Activated CD4-positive, alpha-beta T cell treated with anti-CD3 and anti-CD28 coated beads, Interleukin-2, amount 10 ng/mL, durations not matched to agents 7 days and 5 days (primary cell): ENCODE data around the gene ECHDC1. TPM values are rescaled to one million over a fixed set of nuclear protein-coding genes. Genes with fewer than 3 reads are reported as not detected.

Experiments used
- CTCF ChIA-PET: fragments of 350-600 bp; sonication (Branson Sonifier 250); formaldehyde crosslinking; loops from one replicate; lab custom pipeline; 2021; ENCODE audit warnings: antibody characterized with exemption; lab: Charles Lee
- POLR2A ChIA-PET: fragments of 350-600 bp; sonication (Branson Sonifier 250); formaldehyde crosslinking; loops from one replicate; lab custom pipeline; 2021; ENCODE audit warnings: antibody characterized with exemption; lab: Charles Lee
- DNase-seq: peaks from one replicate; pipeline ENCODE4 v3.0.0-alpha.2; 2020
- H3K27ac Mint-ChIP-seq: one replicate; pipeline ENCODE4 v1.8.0; 2021; ENCODE audit warnings: mild to moderate bottlenecking, moderate library complexity, mixed read lengths
- H3K27me3 Mint-ChIP-seq: one replicate; pipeline ENCODE4 v1.8.0; 2021; ENCODE audit warnings: mixed read lengths
- H3K36me3 Mint-ChIP-seq: one replicate; pipeline ENCODE4 v1.8.0; 2021; ENCODE audit warnings: low read depth, mixed read lengths
- H3K4me1 Mint-ChIP-seq: one replicate; pipeline ENCODE4 v1.8.0; 2021; ENCODE audit warnings: mixed read lengths
- H3K4me3 Mint-ChIP-seq: one replicate; pipeline ENCODE4 v1.8.0; 2021; ENCODE audit warnings: mild to moderate bottlenecking, moderate library complexity, mixed read lengths
- H3K9me3 Mint-ChIP-seq: one replicate; pipeline ENCODE4 v1.8.0; 2021; ENCODE audit warnings: mixed read lengths
- total RNA-seq, 2 experiments: library from RNA; stranded (reverse); gene quantifications; one replicate each; pipeline ENCODE4 v1.2.3, GENCODE V29; 2021

The ECHDC1 gene
- total RNA-seq, 2 experiments from 2014 or later: 31.1 to 38.5 TPM

DNA sequence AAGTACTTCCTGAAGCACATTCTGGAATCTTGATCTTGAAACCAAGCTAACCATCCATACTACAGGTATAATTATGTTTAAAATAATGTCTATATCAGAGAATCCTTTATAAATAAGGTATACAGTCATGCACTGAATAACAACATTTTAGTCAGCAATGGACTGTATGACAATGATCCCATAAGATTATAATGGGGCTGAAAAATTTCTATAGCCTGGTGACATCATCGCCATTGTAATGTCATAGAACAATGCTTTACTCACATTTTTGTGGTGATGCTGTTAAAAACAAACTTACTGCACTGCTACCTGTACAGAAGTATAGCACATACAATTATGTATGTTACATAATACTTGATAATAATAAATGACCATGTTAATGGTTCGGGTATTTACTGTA is 44.9 kb downstream of the ECHDC1 start:
- CTCF ChIA-PET: no interaction called here
- POLR2A ChIA-PET: no interaction called here
- no peaks in the 10 kb centered on the region for H3K9me3 Mint-ChIP-seq

DNA sequence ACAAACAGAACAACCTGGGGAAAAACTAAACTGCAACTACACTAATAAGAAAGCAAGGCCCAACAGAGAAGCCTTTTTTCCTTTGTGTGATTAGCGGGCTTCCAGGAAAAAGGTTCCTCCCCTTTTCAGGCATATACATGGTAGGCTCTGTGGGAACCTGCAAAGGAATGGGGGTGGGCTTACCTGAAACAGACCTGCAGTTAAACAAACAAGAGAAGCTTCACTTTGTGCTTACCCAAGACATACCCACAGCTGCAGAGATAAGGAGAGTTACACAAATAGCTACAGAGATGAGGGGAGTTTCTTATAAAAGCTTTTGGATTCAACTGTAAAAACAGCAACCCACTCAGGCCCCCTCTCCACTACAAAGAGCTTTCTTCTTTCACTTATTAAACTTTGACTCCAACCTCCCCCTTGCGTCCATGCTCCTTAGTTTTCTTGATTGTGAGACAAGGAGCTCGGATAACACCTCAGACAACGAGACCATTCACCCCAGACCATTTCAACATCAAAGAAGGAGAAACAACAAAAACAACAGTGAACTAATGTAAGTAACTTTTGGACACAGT is 45.8 kb downstream of the ECHDC1 start:
- H3K27ac Mint-ChIP-seq: no peak overlapping the region
- ChIA-PET CTCF (interaction anchor here (1.3 kb wide), 1 partner anchor 242 kb away, joined by 3 read pairs; no protein-coding TSS in a partner anchor), POLR2A (no interaction called here)
- peaks cover 2% of the 10 kb centered on the region for H3K9me3 Mint-ChIP-seq
- peaks cover 26% of the 10 kb centered on the region for H3K36me3 Mint-ChIP-seq
- H3K27me3 Mint-ChIP-seq: no peaks in the 10 kb centered on the region
- H3K4me1 Mint-ChIP-seq: peaks cover 6% of the 10 kb centered on the region
- no peak overlapping the region for H3K4me3 Mint-ChIP-seq
- DNase-seq: no peak

More for the DNA sequence above, 44.9 kb downstream of the ECHDC1 start:
- Mint-ChIP-seq H3K27ac (no peak overlapping the region), H3K36me3 (peaks cover 20% of the 10 kb centered on the region), H3K4me3 (no peak overlapping the region), H3K27me3 (no peaks in the 10 kb centered on the region), H3K4me1 (peaks cover 9% of the 10 kb centered on the region)
- DNase-seq: no peak

DNA sequence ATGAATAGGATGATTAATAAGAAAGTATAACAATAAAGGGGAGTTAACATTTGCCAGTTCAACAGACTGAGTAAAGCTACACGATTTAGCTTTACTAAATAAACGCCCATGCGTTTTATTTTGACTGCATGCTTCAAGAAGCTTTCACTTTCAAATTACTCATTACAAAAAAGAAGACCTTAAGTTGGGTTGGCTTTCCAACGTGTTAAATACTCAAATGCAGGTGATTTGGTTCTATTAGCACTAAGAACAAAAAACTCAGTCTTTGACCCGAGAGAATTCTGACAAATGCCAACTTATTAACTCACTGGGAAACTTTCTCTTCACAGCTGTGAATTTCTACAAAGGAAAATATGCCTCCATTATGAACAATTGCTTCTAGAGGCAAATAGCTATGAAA is 51.9 kb downstream of the ECHDC1 start:
- Mint-ChIP-seq H3K27ac (no peak overlapping the region), H3K36me3 (peaks cover 54% of the 10 kb centered on the region), H3K9me3 (peaks cover 2% of the 10 kb centered on the region), H3K27me3 (no peaks in the 10 kb centered on the region), H3K4me3 (no peak overlapping the region), H3K4me1 (peaks cover 22% of the 10 kb centered on the region)
- POLR2A ChIA-PET: interaction anchor here (0.6 kb wide), 2 partner anchors 13 to 450 kb away, joined by 3 to 4 read pairs; no protein-coding TSS in a partner anchor
- DNase-seq: no peak
- CTCF ChIA-PET: interaction anchor here (0.8 to 2.1 kb wide), 7 partner anchors 10 to 963 kb away, joined by 3 to 9 read pairs (median 4); partner anchors contain the start of gene RNF146

DNA sequence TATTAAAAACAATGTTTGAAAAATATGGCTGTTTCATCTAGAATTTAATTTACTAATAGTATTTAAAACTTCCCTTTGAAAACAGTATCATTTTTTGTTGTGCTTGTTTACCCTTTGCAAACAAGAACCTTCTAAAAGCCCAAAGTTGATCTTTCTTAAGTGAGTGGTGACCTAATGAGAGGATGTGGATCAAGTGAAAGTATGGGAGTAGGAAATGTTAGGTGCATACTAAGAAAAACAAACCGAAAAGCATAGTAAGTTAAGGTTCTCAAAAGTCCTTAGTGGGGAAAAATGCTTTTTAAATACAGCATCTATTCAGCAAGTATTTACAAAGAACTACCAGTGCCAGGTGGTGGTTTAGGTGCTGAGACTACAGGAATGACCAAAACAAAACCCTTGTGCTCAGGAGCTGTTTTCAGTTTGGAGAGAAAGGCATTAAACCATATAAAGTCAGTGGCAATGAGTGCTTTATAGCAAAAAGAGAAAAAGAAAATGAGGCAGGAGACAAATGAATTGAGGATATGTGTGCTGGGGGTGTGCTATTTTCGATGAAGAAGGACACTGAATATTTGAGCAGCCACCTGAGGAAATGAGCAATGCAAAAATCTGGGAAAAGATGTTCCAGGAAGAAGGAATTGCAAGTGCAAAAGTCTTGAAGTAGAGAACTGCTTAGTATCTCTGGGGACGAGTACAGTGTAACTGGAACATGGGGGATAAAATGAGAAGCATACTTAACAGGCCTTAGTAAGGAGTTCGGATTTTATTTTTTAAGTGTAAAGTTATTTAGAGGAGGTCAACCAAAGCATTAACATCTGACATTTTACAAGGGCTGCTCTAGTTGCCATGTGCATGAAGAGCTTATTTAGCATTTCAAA is 52.8 kb downstream of the ECHDC1 start:
- Mint-ChIP-seq H3K9me3 (peaks cover 2% of the 10 kb centered on the region), H3K36me3 (peaks cover 55% of the 10 kb centered on the region), H3K4me1 (peaks cover 22% of the 10 kb centered on the region), H3K27me3 (no peaks in the 10 kb centered on the region), H3K4me3 (no peak overlapping the region), H3K27ac (no peak overlapping the region)
- ChIA-PET POLR2A (interaction anchor here (0.6 to 0.7 kb wide), 2 partner anchors 203 to 451 kb away, joined by 3 to 4 read pairs; no protein-coding TSS in a partner anchor), CTCF (interaction anchor here (0.8 to 2.1 kb wide), 9 partner anchors 11 to 963 kb away, joined by 3 to 9 read pairs (median 5); partner anchors contain the start of gene RNF146)
- DNase-seq: no peak

DNA sequence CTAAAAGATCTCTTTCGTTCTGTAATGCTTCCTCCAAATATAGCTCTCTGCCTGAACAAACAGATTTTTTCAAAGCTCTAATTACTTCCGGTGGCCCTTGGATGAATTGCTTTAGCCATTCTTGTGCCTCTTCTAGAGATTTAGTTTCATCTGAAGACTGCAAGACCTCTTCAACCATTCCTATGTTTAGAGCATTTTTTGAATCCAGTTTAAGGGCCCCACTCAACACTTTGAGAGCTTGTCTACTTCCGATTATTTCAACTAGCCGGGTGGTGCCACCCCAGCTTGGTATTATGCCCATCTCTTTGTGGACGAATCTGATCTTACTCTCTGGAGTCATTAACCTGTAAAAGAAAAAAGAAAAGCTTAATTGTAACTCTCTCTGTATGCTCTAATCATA is 53.5 kb downstream of the ECHDC1 start:
- Mint-ChIP-seq H3K27ac (no peak overlapping the region), H3K27me3 (no peaks in the 10 kb centered on the region), H3K9me3 (peaks cover 2% of the 10 kb centered on the region), H3K4me3 (no peak overlapping the region), H3K36me3 (peaks cover 56% of the 10 kb centered on the region), H3K4me1 (peaks cover 22% of the 10 kb centered on the region)
- CTCF ChIA-PET: interaction anchor here (1.1 to 1.7 kb wide), 4 partner anchors 11 to 227 kb away, joined by 3 to 7 read pairs (median 6); no protein-coding TSS in a partner anchor
- POLR2A ChIA-PET: interaction anchor here (0.7 kb wide), 1 partner anchor 204 kb away, joined by 3 read pairs; no protein-coding TSS in a partner anchor
- DNase-seq: no peak

DNA sequence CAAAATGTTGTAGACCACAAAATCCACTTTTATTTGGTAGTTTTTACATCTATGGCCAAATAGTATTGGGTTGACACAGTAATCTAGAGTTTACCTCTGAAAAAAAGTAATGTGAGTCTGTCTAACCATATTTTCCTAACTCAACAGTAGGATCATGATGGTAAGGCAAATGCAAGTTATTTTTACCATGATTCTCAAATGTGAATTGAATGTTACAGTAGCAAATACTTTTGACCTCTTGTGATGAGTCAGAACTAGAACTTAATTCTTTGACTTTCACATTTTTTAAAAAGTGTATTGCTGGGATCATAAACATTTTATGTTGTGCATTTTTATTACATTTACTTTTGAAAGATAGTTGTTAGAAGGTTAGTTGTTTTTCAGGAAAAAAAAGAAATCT is 54.7 kb downstream of the ECHDC1 start:
- POLR2A ChIA-PET: no interaction called here
- Mint-ChIP-seq H3K27me3 (no peaks in the 10 kb centered on the region), H3K4me3 (no peak overlapping the region), H3K36me3 (peaks cover 57% of the 10 kb centered on the region), H3K9me3 (peaks cover 2% of the 10 kb centered on the region), H3K4me1 (peaks cover 22% of the 10 kb centered on the region), H3K27ac (no peak overlapping the region)
- CTCF ChIA-PET: interaction anchor here (1.1 kb wide), 1 partner anchor 13 kb away, joined by 3 read pairs; no protein-coding TSS in a partner anchor
- DNase-seq: no peak

DNA sequence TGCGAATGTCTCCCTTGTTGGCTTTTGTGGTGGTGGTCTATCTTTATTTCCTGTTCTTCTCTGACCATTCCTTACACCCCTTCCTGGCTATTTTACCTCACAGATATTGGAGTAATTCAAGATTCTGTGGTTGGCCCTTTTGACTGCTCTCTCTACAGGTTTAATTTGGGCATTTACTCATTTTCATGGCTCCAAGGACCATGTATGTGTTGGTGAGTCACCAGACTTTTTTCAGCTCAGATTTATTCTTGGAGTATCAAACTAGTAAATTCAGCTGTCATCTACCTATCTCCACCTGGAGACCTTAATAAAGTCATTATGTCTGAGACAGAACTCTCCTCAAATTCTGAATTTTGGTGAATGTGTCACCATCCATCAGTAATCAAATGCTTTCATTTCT is 61.2 kb downstream of the ECHDC1 start:
- Mint-ChIP-seq H3K4me1 (no peaks in the 10 kb centered on the region), H3K4me3 (no peak overlapping the region), H3K36me3 (peaks cover 39% of the 10 kb centered on the region), H3K9me3 (no peaks in the 10 kb centered on the region), H3K27ac (no peak overlapping the region), H3K27me3 (no peaks in the 10 kb centered on the region)
- ChIA-PET CTCF (no interaction called here), POLR2A (interaction anchor here (0.7 kb wide), 1 partner anchor 38 kb away, joined by 3 read pairs; no protein-coding TSS in a partner anchor)
- no peak for DNase-seq

DNA sequence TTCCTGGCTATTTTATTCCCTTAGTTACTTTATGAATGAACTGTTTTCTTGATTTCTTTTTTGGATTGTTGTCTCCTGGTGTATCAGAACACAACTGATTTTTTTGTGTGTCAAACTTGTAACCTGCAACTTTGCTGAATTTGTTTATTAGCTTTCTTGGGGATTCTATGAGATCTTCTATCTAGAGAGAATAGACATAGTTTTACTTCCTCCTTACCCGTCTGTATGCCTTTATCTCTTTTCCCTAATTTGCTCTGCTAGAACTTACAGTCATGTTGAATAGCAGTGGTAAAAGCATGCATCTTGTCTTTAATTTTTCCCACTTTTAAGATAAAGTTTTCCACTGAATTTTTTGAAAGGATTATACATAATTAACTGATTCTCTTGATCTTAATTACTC is 63.6 kb downstream of the ECHDC1 start:
- H3K4me1 Mint-ChIP-seq: peaks cover 1% of the 10 kb centered on the region
- no peaks in the 10 kb centered on the region for H3K27me3 Mint-ChIP-seq
- no peak overlapping the region for H3K4me3 Mint-ChIP-seq
- no peaks in the 10 kb centered on the region for H3K9me3 Mint-ChIP-seq
- DNase-seq: no peak
- ChIA-PET POLR2A (no interaction called here), CTCF (interaction anchor here (0.5 to 1.5 kb wide), 2 partner anchors 16 to 237 kb away, joined by 3 to 4 read pairs; no protein-coding TSS in a partner anchor)
- H3K27ac Mint-ChIP-seq: no peak overlapping the region
- H3K36me3 Mint-ChIP-seq: peaks cover 20% of the 10 kb centered on the region

DNA sequence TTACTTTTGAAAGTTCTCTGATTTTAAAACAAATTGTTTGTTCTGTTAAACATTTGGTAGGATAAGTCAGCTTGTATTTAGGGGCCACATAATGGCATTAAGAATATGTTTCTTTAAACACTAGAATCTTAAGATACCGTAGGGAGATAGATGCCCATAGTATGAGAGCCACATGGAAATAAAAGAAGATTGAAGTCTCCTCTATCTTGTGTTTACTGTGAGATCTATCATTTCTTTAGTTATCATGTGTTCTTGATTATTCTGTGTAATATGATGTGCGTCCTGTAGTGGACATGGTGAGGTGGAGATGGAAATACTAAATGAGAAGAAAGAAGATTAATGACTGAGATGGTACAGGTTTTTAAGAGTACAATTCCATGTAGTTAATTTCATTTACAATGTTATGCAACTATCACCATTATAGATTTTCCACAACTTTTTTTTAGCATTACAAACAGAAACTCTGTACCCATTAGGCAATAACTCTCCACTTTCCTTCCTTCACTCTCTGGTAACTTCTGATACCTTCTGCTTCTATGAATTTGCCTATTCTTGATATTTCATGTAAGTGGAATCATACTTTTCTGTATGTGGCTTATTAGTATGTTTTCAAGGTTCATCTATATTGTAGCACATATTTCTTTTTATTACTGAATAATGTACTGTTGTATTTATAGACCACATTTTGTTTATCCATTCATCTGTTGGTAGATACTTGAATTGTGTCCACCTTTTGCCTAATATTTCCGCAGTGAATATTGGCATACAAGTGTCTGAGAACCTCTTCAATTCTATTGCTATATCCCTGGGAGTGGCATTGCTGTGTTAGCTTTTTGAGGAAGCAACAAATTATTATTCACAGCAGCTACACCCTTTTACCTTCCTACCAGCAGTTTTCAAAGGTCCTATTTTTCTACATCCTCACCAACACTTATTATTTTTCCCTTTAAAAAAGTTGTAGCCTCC is 65.2 kb downstream of the ECHDC1 start:
- POLR2A ChIA-PET: no interaction called here

DNA sequence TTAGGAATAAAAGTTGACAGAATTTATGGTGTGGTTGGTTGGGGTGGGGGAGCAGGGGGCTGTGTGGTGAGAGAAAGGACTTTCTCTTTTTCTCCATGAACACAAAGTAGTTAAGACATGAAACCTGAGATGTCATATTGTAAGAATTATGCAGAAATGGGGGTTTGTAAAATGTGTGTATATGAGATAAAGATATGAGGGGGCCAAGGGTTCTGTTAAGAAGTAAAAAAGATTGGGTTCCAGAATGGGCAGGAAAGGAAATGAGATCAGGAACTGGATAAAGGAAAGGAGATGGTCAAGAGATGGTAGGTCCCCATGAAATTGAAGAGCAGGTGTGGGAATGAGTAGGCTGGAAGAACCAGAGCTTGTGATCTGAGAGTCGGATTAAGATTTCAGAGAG is 67.1 kb downstream of the ECHDC1 start:
- ChIA-PET POLR2A (no interaction called here), CTCF (interaction anchor here (0.9 to 2.8 kb wide), 2 partner anchors 10 to 13 kb away, joined by 3 to 16 read pairs; partner anchors contain the start of gene RNF146)
- Mint-ChIP-seq H3K4me3 (no peak overlapping the region), H3K4me1 (peaks cover 5% of the 10 kb centered on the region), H3K27me3 (no peaks in the 10 kb centered on the region), H3K27ac (no peak overlapping the region), H3K36me3 (peaks cover under 1% of the 10 kb centered on the region), H3K9me3 (no peaks in the 10 kb centered on the region)
- DNase-seq: no peak

More for the DNA sequence above, 65.2 kb downstream of the ECHDC1 start:
- H3K9me3 Mint-ChIP-seq: no peaks in the 10 kb centered on the region
- no peaks in the 10 kb centered on the region for H3K27me3 Mint-ChIP-seq
- no peak for DNase-seq
- peaks cover 10% of the 10 kb centered on the region for H3K36me3 Mint-ChIP-seq
- H3K4me1 Mint-ChIP-seq: peaks cover 2% of the 10 kb centered on the region
- CTCF ChIA-PET: interaction anchor here (1.0 kb wide), 1 partner anchor 13 kb away, joined by 6 read pairs; no protein-coding TSS in a partner anchor
- H3K27ac Mint-ChIP-seq: no peak overlapping the region
- H3K4me3 Mint-ChIP-seq: no peak overlapping the region

DNA sequence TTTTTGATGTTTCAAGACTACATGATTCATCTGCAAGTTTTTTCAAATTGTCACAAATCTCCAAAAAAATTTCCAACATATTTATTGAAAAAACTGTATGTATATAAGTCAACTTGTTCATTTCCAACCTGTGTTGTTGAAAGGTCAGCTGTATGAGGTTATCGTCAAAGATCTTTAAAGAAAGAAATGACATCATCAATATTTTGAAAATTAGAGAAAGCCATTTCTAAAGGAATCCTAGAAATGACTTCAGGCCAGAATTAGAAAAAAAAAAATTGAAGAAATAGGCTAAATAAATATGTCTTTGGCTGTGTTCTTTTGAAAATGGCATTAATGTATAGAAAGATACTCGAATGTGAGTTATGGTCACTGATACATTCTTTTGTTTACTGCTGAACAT is 69.9 kb downstream of the ECHDC1 start:
- no peak overlapping the region for H3K27ac Mint-ChIP-seq
- no peaks in the 10 kb centered on the region for H3K9me3 Mint-ChIP-seq
- no peak for DNase-seq
- H3K36me3 Mint-ChIP-seq: peaks cover 10% of the 10 kb centered on the region
- H3K4me3 Mint-ChIP-seq: no peak overlapping the region
- no peaks in the 10 kb centered on the region for H3K27me3 Mint-ChIP-seq
- ChIA-PET POLR2A (no interaction called here), CTCF (no interaction called here)
- H3K4me1 Mint-ChIP-seq: peaks cover 21% of the 10 kb centered on the region

DNA sequence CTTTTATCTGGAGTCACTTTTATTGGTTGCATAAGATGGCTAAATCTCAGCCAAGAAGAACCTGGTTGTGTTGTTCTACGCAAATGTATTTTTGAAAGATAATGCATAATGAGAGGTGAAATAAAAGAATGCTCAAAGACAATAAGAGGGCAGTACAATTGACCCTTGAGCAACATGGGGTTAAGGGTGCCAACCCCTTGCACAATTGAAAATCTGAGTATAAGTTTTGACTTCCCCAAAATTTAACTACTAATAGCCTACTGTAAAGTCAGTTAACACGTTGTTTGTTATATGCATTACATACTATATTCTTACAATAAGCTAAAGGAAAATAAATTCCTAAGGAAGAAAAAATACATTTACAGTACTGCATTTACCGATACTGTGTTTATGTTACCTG is 70.8 kb downstream of the ECHDC1 start:
- Mint-ChIP-seq H3K36me3 (peaks cover 10% of the 10 kb centered on the region), H3K4me1 (peaks cover 28% of the 10 kb centered on the region), H3K27me3 (no peaks in the 10 kb centered on the region), H3K27ac (no peak overlapping the region), H3K9me3 (no peaks in the 10 kb centered on the region), H3K4me3 (no peak overlapping the region)
- ChIA-PET POLR2A (no interaction called here), CTCF (no interaction called here)
- DNase-seq: no peak
